Stimulated activated CD4-positive, alpha-beta T cell treated with anti-CD3 and anti-CD28 coated beads, Interleukin-12 subunit alpha, Interleukin-12 subunit beta, amount 100 ng/mL, for 24 hours (primary cell): Measurements from ENCODE around the gene S100A12.

Experiments used
- DNase-seq, 2 experiments: peaks; one replicate each; pipeline ENCODE4 v3.0.0-alpha.2; 2020; ENCODE audit warnings: low read depth in 2 of 2

The S100A12 gene

DNA sequence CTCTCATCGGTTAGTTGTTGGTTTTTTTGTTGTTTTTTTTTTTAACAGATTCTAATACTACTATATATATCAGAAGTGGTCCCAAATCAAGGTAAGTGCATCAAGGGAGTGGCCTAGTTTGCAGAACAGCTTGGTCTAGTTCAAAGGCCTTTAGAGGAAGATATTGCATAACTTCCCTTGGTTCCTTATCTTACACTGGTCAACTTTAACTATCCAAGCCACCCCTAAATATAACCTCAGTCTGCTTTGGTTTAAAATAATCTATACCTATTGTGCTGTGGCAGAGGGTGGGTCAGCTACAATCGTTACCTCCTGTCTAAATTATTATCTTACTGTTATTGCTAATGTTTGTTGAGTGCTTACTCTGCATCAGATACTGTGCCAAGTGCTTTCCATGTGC is 6.9 kb downstream of the S100A12 start:
- no peak for DNase-seq

DNA sequence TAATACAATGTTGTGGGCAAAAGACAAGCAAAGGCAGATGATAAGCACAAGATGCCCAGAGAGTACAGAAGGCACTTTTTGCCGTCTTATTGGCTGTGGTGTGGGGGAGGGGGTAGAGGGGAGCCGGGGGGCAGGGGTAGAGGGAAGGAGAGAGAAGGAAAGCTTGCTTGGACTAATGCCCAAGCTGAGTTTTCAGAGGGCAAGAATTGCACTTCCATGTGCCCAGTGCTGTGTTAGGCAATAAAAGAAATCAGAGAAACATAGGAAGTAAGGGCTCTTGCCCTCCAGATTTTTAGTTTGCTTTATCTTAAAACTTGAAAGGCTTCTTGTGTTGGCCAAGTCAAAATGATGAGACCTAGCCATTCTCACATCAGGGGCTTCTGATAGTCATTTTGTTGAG is 8.3 kb downstream of the S100A12 start:
- no peak for DNase-seq

DNA sequence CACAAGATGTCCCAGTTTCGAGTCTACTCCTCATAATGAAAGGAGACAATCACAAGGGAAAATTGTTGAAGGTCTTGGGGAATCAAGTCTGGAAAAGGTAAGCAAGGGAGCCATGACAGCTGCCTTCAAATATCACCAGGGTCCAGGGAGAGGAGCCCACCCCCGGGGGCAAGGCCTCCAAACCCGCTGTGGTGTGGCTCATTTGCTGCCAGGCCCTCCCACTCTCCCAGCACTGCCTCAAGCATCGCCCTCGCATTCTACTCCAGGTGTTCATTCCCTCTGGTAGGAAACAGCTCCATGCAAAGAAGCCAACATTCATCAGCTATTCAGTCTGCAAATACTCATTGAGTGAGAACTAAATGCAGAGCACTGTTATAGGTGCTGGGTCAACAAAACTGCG is 9.2 kb downstream of the S100A12 start:
- DNase-seq: no peak

DNA sequence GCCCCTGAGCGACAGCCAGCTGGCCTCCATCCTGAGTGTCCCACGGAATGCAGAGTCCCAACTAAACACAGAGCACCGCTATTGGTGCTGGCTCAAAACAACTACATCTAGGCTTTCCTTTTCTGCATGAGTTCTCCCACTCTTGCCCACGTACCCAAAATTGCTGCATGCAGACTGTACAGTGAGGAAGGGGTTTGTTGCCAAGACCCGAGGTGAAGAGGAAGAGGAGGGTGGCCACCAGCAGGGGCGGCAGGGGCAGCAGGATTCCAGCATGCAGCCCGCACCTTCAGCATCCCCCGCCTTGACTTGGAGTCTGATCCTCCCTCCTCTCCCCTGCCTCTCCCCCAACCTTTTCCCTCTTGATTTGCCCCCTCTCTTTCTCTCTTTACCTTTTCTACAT is 9.7 kb downstream of the S100A12 start:
- no peak for DNase-seq

DNA sequence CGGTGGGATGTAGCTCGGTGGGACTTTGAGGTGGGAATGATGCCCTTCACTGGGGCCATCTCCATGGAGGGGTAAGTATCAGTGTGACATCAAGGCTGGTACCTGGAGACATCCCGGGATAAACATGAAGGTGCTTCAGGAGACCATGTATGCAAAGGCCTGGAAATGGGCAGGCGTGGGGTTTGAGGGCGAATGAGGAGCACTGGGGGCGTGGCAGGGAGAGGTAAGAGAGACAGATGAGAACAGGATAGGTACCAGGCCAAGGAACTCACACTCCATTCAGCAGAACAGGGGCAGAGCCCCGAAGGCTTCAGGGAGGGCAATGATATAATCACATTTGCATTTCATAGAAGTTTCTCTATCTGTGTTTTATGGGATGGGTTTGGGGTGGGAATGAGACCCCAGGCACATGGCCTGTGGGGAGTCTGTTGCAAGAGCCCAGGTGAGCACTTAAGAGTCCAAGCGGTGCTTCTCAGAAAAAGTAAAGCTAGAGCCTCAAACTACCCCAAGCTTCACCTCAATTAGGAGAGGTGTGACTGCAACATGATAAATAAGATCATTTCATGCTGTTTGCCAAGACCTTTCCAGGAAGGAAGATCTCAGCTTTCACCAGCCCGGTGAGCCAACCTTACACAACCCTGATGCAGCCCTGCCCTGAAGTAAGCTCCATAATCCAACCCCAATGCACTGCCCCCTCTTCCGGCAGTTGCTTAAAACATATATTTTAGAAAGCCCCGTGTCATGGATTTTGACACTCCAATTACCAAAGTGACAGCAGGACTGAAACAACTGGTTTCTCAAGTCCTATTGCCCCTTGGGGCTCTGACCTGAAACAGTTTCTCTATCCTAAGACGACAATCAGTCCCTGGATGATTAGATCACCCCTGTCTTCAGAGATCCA is 10.4 kb downstream of the S100A12 start:
- no peak for DNase-seq

DNA sequence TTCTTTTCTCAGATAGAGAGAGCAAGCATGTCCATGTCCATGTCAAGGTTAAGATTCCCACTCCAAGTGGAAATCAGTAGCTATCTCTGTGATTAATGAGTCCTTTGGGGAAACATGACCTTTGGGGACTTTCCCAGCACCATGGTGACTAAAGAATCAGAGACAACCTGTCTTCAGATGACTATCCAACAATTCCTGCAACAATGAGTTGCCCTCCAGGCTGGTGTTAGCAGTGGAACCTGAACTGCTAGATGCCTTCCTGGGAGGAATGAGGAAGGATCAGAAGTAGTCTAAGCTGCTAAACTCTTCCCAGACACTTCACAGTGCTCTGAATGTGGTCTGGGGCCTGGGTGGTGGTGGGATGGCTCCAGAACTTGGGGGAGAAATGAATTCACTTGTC is 11.3 kb downstream of the S100A12 start:
- DNase-seq: no peak

DNA sequence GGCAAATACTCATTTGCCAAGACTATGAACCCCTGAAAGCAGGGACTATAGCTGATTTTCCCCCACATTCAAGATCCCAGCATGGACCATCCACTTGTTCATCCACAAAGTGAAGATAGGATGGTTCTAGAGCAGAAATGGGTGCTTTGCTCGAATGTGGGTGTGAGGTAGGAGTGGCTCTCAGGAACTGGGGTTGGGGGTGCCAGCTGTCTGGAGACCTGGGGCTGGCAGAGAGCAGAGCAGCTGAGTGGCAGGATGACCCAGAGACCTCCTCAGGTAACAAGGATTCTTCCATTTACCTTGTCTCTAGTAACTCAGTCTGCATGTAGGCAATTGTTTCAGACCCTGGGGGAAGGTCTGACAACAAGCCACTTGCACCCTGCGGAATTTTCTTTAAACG is 11.8 kb downstream of the S100A12 start:
- no peak for DNase-seq

DNA sequence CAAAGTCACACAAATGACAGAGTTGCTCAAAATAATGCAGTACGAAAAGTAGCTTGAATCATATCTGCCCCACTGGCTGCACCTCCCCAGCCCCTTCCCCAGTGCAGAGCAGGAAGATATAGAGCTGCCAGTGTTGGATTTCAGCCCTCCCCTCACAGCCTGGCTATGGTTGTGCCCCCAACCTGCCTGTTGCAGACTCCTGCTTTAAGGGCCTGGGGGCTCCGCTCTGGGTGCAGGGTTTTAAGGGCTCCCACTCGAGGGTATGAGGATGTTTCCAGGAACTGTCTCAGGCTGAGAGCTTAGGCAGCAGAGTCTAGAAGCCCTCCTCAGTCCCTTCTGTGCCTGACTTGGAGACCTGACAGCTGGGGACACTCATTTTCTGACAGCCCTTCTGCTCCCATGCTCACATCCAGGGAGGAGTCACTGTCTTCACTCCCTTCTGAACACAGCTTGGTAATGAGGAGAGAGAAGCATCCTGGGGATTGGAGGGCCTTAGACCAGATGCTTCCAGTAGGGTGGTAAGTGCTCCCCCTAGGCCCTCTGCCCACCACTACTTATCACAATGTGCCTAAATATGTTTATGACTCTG is 13.1 kb downstream of the S100A12 start:
- no peak for DNase-seq

DNA sequence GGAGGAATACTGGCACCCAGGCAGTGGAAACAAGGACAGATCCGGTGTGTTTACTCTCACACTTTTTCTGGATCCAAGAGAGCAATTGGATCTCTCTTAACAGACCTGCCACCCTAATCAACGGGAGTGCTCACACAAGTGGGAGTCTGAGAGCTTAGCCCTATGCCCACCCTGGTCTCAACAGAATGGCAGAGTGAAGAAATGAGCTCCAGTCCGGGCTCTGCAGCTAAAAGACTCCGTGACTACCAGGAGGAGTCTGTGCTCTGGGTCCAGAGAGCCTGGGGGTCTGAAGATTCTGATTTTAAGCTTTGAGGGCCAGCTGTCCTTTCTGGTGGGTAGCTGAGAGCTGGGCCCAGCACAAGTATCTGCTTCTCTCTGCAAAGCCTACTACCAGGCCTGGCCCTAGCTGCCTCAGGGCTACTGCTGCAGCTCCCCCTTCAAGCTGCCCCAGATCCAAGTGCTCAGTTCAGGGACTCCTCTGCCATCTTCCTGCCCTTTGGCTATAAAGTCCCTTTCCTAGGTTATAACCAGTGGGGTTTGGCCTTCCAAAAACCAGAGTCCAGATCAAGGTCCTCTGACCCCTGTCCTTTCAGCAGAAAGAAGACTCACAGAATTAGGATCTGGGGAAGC is 13.8 kb downstream of the S100A12 start:
- no peak for DNase-seq

DNA sequence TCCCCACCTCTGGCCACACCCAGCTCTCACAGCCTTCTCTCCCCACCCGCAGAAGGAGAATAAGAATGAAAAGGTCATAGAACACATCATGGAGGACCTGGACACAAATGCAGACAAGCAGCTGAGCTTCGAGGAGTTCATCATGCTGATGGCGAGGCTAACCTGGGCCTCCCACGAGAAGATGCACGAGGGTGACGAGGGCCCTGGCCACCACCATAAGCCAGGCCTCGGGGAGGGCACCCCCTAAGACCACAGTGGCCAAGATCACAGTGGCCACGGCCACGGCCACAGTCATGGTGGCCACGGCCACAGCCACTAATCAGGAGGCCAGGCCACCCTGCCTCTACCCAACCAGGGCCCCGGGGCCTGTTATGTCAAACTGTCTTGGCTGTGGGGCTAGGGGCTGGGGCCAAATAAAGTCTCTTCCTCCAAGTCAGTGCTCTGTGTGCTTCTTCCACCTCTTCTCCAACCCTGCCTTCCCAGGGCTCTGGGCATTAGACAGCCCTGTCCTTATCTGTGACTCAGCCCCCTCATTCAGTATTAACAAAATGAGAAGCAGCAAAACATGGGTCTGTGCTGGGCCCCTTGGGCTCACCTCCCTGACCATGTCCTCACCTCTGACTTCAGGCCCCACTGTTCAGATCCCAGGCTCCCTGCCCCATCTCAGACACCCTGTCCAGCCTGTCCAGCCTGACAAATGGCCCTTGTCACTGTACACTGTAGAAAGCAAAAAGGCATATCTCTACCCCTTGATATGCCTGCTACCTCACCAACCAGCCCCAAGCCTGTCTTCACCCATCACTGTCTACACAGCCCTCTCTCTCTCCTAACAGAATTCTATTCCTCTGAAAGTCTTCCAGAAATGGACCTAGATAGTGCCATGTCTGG is 14.6 kb downstream of the S100A12 start:
- no peak for DNase-seq

DNA sequence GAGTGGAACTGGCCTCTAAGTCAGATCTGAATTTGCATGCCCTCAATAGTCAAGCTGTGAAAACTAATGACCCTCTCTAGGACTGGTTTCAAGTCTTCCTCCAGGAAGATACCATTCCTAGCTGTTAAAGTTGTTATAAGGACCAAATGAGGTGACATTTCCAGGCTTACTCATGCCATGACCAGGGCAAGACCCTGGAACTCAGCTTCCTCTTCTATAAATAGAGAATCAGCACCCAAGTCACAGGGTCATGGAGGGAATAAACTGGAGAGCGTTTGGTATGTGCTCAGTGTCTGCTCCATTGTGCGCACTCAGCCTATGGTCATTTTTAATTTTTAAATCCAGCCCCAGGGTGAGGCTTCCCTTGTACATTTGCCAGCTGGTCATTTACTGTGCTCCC is 15.2 kb downstream of the S100A12 start:
- no peak for DNase-seq

DNA sequence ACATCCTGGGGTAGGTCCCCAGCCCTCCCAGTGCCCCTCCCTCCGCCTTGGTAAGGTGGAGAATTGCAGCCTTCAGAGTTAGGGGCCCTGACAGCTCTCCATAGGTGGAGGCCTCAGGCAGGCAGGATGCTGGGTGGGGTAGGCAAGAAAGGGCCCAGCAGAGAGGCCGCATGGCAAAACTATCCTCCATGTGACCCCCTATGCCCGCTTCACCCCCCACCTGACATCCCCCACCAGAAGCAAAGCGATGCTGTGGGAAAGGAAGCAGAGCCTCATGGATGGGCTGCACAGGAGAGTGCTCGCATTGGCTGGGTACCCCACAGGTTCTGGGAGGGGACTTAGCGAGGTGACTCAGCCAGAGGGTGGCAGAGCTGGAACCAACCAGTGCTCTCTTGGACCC is 16.2 kb downstream of the S100A12 start:
- DNase-seq: no peak

DNA sequence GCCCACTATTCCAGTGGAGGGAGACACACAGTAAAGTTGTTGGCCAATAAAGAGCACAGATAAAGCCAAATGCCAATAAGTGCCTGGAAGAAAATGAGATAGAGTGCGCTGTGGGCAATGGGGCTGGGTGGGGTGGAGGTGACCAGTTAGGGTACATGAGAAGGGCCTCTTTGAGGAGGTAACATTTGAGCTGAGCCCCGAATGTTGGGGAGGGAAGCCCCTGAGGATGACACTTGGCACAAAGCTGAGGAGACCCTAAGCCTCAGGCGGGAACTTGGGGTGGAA is 16.8 kb downstream of the S100A12 start:
- no peak for DNase-seq

DNA sequence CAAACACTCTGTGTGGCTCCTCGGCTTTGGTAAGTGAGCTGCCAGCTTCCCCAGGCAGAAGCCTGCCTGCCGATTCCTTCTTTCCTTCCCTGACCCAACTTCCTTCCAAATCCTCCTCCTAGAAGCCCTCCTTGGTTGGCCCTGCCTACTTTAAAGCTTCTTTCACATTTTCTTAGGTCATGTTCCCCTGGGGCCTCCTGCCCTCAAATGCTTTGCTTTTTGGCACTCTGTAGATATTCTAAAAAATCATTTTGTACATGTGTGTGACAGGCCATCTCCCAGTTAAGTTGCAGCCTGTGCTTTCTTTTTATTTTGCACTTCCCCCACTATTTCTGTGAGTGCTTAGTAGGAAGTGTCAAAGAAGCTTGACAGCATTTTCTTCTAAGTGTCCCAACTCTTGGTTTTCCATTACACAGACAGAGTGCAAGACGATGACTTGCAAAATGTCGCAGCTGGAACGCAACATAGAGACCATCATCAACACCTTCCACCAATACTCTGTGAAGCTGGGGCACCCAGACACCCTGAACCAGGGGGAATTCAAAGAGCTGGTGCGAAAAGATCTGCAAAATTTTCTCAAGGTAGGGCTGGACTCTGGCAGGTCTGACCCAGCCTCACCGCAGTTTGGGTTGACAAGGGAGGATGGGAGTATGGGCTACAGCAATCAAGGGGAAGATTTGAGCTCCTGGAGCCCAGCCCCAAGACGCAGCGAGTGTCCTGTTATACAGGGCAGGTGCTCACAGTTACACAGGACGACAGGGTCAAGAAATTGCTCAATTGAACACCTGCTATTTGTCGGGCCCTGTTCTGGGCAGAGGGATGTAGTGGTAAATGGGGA is 17.3 kb downstream of the S100A12 start, which contains the start of gene S100A9:
Gene S100A9, plus strand, starts transcription at position 2 of the 838 bp plus-strand sequence. Its CDS starts 430 bp downstream, at position 432.
- DNase-seq: no peak

DNA sequence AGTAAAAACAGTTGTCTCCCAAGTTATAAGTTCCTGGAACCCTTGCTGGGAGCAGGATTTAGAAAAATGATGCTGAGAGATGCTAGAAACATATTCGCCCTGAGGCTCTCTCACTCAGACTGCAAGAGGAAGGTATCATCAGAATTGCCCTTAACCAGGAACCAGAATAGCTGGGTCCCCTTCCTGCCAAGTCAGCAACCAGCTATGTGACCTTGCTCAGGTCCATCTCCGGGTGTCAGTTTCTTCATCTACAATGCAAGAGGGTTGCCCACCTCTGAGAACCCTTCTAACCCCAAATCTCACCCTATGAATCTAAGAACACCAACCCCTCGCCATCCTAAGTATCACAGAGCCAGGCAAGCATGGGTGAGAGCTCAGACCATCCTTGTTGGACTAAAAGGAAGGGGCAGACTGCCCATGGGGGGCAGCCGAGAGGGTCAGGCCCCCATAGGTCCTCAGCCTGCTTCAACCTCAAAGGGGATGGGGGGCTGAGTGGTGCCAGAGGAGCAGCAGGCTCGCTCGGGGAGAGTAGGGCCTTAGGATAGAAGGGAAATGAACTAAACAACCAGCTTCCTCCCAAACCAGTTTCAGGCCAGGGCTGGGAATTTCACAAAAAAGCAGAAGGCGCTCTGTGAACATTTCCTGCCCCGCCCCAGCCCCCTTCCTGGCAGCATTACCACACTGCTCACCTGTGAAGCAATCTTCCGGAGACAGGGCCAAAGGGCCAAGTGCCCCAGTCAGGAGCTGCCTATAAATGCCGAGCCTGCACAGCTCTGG is 18.2 kb downstream of the S100A12 start:
- DNase-seq: no peak

DNA sequence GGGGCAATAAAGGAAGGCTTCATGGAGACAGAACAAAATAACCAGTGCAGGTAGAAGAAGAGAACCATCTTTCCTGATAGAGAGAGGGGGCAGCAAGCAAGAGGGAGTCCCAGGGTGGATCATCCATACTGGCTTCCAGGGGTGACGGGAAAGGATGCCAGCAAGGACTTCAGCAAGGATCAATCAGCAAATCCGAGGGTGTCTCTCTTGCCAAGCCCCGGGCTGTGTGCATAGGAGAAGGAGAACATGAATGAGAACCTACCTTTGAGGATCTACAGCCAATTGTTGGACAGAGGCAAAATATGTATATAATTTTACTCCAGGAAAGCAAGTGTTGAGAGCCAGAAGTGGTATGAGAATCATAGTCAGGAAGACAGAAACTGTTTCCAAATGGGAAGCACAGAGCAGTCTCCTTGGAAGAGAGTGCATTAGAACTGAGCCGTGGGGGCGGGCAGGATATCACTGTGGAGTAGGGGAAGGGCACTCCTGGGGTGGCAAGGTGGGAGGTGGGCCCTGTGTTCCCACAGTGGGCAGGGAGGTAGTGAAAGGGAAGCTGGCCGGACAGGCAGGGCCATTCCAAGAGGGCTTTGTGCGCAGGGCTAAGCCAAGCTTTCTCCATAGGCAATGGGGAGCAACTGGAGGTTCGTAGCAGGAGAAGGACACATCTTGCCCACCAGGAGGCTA is 18.9 kb downstream of the S100A12 start:
- DNase-seq: no peak

DNA sequence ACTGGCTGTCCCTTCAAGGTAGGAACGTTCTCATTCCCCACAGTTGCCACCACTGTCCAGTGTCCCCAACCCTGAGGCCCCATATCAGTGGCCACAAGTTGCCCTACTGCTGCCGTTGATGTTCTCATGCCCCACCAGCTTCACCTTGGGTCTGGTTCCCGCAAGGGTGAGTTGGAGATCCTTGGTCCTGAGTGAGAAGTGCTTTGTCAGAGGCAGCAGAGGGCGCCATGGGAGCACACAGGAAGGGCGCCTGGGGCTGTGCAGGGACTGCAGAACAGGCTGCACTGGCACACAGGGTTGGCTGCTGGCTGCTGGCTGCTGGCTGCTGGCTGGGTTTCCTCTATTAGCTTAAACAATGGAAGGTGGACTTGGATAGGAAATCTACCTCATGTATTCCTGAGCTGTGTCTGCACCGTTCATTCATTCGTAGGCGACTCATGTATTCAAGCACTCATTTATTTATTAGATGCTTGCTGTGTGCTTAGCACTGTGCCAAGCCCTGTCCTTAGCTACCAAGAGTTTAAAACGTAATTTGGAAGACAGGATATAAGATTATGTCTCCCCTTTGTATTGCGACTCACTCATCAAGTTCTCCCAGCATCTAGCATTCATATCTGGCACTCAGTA is 19.9 kb downstream of the S100A12 start:
- DNase-seq: peak in 1 of 2 experiments; percentile 16

DNA sequence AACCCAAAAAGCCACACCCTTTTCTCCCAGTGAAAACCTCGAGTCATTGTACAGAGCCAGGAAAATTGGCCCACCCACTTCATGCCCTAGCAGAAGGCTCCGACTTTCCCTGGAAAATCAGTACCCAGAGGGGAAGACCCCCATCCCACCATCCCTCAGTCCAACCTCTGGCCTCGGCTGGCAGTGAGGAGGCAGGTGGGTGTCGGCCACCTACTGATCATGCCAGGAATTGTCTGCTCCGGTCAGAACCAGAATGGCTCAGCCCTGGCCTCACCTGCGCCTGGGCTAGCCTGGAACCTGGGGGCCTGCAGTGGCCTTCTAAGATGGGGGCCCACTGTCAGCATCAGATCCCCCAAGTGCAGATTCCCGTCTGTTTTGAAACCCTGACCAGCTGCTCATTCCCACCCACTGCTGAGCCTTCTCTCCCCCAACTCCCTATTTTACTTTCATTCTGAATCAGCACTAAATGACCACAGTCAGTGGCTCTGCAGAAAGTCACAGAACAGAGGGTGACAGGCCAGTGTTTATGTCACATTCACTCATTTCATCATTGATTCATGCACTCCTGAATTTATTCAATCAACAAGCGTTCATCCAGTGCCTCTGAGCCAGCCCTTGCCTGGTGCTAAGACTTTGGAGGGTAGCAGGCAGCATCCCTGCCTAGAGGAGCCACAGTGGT is 20.8 kb downstream of the S100A12 start:
- no peak for DNase-seq
